ENCODE measurements around the gene GNAI2.

GNAI2 gene

DNA sequence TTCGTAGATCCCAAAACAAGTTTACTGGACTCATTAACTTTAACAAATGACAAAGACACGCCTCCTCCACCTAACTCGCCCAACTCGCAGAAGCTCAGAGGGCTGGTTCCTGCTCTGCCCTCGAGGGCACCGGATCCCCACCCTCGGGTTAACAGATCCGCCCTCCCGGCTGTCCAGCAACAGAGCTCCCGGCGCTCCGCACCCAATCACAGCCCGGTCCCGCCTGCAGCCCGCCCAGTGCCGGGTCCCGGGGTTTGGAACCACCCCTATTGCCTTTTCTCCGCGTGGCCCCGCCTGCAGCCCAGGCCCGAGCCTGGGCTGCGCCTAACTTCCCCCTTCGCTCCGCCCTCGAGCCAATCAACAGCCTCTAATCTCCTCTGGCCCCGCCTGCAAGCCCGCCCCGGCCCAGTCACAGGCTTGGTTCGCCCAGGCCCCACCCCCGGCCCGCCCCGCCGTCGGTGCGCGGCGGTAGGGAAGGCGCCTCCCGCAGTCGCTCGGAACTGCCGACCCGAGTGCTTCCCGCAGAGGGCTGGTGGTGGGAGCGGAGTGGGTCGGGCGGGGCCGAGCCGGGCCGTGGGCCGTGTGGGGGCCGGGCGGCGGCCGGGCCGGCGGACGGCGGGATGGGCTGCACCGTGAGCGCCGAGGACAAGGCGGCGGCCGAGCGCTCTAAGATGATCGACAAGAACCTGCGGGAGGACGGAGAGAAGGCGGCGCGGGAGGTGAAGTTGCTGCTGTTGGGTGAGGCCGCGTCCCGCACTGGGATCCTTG lies at the start of gene GNAI2:
Gene GNAI2, plus strand, starts transcription at position 489 of the 768 bp plus-strand sequence. Its CDS starts 132 bp downstream, at position 621.
- peak; percentile 98 for DNase-seq

DNA sequence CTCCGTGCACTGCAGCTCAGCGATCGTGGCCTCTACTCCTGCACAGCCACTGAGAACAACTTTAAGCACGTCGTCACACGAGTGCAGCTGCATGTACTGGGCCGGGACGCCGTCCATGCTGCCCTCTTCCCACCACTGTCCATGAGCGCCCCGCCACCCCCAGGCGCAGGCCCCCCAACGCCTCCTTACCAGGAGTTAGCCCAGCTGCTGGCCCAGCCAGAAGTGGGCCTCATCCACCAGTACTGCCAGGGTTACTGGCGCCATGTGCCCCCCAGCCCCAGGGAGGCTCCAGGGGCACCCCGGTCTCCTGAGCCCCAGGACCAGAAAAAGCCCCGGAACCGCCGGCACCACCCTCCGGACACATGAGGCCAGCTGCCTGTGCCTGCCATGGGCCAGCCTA lies 48.3 kb upstream of the GNAI2 start:
- DNase-seq: no peak

DNA sequence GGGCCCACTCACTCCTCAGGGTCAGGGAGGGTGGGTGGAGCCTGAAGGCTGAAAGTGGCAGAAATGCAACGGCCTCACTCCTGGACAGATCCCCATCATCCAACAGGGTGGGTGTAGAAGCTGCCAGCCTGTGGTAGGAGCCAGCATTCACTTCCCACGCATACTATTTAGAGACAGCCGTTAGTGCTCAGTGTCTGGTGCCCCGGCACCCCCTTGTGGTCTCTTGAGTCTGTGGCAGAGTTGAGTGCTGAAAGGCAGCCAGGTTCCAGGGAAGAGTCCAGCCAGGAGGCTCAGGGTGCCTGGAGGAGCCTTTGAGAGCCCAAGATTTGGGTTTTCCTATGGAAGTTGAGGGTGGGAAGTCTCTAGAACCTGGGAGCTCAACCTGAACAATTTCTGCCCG lies 46.7 kb upstream of the GNAI2 start:
- DNase-seq: peak; percentile 82

DNA sequence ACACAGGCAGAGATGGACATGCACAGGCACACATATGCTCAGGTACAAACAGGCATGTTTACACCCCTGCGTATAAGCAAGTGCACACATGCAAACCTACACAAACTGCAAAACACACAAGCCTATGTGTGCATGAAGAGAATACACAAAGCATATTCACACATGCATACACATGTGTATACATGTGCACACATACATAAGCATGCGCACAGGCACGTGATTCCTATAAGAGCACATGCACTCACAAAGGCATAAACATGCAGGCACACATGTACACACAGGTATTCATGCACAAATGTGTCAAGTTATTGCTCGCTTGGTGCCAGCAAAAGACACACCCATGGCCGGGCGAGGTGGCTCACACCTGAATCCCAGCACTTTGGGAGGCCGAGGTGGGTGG lies 46.0 kb upstream of the GNAI2 start:
- DNase-seq: no peak

DNA sequence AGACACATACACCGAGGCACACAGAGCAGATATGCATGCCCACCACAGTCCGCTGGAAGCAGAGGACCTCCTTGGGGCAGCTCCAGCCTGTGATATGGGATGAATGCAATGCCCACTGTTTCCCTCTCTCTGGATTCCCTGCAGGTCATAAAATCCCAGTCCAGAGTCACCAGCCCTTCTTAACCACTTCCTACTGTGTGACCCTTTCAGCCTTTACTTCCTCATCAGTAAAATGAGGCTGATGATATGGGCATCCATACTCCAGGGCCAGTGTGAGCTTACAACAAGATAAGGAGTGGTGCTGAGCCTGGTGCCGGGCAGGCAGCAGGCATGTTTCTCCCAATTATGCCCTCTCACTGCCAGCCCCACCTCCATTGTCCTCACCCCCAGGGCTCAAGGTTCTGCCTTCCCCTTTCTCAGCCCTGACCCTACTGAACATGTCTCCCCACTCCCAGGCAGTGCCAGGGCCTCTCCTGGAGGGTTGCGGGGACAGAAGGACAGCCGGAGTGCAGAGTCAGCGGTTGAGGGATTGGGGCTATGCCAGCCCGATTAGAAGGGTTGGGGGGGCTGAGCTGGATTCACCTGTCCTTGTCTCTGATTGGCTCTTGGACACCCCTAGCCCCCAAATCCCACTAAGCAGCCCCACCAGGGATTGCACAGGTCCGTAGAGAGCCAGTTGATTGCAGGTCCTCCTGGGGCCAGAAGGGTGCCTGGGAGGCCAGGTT lies 44.9 kb upstream of the GNAI2 start, which contains the start of gene GNAT1:
Gene GNAT1, plus strand, starts transcription at position 675 of the 725 bp plus-strand sequence. CDS start 116 bp downstream, outside the sequence.
- DNase-seq: no peak

DNA sequence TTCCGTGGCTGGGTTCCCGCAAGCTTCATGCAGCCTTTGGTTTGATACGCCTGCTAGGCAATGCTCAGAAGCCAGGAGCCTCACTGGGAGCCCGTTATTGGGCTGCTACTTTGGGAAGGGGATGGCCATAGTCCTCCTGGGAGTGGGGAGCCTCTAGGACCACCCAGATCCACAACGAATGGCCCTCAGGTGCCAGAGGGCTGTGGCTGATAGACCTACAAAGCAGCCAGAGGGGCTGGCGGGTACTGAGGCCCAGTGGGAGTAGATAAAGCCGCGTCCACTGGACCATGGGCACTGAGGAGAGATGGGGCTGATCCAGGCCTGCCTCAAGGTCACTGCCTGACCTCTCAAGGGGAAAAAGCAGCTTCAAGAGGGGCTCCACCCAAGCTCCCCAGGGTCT lies 43.9 kb upstream of the GNAI2 start:
- DNase-seq: no peak

DNA sequence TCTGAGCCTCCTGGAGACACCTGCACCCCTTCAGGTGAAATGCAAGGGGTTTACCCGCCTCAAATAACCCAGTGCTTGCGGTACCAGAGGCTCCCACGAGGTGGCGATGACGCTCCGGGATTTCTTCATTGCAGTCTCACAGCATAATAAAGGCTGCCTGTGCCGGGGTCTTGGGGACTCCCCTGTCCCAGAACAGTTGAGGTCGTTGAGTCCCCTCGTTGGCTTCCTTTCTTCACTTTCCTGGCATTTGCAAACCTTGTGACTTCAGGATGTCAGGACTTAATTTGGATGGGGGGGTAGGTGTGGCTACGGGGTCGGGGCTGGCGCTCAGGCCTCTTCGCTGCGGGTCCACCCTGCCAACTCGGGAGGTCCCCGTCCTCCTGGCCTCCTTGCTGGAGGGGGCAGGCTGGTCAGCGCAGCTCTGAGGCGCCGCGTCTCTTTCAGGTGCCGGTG lies 43.3 kb upstream of the GNAI2 start:
- DNase-seq: peak; percentile 49

DNA sequence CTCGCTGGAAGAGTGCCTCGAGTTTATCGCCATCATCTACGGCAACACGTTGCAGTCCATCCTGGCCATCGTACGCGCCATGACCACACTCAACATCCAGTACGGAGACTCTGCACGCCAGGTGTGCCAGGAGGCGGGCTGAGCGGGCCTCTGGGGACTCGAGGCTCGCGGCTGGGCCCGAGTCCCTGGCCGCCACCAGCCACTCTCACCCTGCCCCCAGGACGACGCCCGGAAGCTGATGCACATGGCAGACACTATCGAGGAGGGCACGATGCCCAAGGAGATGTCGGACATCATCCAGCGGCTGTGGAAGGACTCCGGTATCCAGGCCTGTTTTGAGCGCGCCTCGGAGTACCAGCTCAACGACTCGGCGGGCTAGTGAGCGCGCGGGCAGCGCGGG lies 42.7 kb upstream of the GNAI2 start:
- DNase-seq: no peak

DNA sequence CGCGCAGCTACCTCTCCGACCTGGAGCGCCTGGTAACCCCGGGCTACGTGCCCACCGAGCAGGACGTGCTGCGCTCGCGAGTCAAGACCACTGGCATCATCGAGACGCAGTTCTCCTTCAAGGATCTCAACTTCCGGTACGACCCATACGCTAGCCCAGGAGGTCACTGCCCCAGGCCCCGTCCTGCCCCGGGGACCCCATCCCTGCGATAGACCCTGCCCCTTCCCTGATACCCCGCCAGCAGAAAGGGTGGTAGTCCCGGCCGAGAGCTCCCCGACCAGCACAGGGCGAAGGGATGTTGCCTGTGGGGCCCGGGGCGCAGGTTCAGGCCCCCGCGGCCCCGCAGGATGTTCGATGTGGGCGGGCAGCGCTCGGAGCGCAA lies 42.3 kb upstream of the GNAI2 start:
- no peak for DNase-seq

DNA sequence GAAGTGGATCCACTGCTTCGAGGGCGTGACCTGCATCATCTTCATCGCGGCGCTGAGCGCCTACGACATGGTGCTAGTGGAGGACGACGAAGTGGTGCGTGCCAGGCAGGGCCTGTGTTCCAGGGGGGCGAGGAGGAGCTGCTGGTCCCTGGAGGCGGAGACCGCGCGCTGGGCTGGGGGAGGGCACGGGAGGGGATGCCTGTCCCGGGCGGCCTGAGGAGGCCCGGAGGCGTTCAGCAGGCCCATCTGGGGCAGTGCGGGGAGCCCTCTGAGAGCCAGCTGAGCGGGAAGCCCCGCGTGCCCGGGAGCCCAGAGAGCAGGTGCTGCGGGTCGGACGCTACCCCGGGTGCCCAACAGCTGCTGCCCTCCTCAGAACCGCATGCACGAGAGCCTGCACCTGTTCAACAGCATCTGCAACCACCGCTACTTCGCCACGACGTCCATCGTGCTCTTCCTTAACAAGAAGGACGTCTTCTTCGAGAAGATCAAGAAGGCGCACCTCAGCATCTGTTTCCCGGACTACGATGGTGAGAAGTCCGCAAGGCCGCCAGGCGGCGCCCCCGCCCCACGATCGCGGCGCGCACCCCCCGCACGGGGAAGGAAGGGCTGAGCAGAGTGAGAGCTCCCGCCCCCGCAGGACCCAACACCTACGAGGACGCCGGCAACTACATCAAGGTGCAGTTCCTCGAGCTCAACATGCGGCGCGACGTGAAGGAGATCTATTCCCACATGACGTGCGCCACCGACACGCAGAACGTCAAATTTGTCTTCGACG lies 41.7 kb upstream of the GNAI2 start:
- peak; percentile 46 for DNase-seq

DNA sequence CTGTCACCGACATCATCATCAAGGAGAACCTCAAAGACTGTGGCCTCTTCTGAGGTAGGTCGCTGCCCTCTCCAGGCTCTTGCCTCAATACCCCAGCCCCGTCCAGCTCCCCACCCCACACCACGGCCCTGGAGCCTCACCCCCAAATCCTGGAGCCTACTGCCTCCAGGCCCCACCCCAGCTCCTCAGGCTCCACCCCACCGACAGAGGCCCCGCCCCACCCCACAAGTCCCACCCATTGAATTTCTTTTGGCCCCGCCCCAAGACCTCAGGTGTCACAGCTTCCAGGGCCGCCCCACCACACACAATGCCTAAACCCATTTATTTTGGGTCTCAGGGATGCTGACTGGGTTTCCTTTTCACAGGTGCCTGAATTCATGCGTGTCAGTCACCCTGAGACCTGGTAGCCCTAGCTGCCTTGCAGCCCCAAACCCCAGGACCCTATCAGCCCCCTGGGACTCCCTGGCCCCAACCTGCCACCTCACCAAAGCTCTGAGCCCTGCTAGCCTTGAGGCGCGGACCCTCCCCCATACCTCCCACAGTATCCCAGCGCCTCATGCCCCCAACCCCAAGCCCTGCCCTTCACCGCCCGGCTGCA lies 41.0 kb upstream of the GNAI2 start:
- no peak for DNase-seq

DNA sequence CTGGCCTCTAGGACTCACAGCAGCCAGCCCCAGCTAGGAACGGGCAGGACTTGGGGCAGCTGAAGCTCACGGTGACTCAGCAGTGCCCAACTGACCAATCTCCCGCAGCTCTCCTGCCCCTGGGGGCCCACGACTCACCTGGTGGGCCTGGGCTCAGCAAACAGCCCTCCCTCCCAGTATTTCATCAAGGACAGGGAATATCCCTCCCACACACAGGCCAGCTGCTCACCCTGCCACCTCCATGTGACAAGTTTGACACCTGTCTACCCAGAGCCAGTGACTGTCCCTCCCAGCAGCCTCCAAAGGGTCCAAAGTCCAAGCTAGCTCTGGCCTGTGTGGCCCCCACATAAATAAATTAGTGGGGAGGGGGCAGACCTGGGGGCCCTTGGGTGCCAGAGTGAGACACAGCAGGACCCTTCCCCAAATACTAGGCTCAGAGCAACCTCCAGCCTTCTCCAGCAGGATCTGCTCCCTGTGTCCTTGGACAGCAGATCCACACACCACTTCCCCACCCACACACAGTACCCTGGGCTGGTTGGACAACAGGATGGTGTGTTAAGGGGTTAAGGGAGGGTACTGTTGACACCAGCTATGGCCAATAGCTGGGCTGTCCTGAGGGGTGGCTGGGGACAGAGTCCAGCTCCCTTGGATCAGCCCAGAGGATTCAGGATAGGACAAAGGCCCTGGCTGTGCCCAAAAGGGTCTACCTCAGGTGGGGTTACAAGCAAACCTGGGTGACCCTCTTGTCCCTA lies 40.3 kb upstream of the GNAI2 start:
- DNase-seq: no peak

DNA sequence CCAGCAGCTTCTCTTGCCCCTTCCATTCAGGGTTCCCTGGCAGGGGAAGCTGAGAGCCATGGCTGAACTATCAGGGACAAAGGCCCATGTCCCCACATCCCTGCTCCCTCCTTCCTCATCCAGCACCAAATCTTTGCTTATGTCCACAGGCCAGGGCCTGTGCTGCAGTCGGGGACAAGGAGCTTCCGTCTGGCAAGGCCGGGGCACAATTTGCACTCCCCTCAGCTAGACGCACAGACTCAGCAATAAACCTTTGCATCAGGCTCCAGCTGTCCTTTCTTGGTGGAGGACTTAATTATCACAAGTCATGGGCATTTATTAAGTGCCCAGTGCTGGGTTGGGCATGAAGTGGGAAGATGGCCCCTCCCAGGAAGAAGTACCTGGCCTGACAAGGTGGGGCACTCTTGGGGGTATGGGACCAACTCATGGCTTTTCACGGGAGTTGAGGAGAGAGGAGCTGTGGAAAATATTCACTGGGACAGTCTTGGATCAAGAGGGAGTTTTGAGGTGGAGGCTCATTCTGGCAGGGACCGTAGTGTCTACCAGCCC lies 39.7 kb upstream of the GNAI2 start:
- no peak for DNase-seq

DNA sequence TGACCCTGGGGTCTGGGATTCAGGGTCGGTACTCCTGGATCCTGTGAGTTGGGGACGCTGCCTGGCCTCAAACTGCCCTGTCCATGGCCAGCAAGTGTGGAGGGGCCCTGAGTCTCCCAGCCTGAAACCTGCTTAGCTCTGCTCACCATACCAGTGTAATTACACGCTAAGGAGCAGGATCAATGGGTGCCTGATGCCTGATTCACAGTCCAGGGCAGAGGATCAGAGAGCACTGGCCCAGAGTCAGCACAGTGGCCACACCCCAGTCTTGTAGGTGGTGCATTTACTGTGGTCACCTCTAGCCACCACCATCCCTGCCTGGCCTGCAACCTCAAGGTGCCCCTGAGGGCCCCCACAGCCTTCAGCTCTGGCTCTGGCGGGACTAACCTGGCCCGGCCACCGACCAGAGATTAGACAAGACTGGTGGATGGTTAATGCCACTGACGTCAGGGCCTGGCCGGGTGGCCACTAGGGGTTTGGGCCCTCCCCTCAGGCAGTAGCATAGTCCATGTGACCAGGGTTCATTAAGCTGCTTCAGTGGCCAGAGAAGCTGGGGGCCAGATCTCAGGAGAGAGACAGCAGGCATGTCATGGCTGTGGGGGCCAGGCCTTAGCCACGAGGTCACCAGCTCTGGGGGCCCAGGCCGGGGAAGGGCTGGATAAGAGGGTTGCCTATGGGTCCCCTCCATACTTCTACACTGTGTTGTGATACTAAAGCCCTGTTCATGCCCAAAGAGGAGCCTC lies 34.3 kb upstream of the GNAI2 start:
- DNase-seq: no peak

DNA sequence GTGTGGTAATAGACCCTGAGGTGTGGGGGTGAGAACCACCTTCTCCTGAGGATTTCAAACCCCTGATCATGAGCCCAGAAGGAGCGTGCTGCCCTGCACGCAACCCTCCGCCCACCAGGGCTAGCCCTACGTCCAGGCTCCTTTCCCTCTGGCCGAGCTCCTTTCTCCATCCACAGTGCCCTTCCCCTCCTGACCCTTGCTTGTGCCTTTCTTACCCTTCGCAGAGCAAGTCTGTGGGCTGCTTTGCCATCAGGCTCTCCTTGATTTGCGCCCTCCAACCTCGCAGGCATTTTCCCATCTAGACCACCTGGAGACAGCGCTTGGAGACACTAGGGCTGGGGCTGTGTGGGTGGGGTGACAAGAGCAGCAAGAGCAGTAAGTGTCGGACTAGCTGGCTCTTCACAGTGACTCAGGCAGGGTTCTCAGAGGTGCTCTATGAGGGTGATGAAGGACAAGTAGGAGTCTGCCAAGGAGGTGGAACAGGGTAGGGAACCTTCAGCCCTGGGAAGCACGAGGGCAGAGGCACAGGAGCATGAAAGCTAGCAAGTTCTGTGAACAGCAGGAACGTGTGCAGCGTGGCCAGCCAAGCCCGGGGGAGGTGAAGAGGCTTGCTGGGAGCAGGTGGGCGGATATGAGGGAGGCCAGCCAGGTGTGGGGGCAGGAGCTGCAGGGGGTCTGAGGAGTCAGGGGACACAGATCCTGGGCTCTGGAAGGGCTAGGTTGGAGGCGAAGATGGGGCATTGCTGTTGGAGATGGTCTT lies 33.5 kb upstream of the GNAI2 start:
- no peak for DNase-seq

DNA sequence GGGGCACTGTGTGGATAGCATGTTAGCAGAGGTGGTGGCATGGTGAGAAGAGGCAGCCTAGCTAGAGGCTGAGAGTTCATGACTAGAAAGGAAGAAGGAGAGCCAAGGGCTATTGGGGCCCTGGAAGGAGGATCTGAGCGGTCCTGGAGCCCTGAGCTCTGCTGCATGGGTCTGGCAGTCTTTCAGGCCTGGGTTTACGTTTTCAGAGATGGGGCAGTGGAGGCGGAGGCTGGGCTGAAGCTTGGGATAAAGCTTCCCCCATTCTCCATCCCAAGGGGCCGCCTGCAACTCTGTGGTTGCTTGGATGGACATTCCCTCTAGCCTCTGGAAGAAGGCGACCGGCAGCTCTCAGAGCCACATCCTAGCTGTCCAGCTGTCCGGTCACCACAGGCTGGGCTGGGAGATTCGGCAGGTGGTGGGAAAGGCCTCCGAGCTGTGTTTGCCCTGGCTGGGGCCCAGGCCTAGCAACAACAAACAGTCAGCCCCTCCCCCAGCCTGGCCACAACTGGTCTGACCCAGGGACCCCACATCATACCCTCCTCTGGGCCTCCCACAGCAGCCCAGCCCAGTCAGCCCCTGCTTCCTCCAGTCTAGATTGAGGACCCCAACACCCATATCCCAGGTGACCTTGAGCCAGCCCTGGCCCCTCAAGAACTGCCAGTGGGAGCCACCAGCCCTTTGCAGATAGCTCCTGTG lies 32.7 kb upstream of the GNAI2 start:
- no peak for DNase-seq

DNA sequence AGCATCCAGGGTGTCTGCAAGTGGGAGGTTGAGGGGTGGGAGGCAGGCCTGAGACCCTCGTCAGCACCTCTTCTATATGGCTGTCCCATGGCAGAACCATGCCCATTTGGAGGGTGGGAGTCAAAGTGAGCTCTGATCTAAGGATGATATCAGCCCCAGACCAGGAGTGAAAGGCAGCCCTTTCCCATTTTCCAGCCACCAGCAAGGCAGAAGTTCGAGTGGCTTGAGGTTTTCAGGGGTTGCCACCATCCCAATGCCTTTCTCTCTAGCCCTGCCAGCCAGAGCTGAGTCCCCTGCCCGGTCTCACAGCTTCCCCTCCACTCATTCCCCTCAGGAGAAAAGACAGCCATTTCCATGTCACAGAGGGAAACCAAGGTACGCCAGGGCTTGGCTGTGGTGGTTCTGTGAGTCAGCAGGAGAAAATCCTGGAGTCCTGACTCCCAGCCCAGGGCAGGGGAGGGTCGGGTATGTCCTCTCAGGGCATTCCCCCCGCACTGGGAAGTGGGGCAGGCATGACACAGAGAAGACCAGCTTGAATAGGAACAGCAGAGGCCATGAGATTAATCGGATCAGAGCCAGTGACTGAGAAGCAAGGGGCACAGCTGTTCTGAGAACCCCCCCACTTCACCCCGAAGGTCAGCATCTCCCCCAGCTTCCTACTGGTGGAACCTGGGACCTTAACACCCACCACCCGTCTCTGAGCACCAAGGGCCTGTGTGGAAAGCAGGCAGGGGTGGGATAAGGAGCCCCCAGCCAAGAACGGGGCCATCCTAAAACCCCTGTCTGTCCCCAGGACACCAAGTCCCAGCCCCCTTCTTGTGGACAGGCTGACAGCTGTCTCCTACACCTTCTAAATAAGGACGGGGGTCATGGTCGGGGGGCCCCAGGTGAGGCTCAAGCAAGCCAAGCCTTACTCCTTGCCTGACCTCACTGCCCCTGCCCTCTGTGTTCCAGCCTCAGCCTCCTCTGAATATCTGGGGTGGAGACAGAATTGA lies 31.9 kb upstream of the GNAI2 start:
- no peak for DNase-seq

DNA sequence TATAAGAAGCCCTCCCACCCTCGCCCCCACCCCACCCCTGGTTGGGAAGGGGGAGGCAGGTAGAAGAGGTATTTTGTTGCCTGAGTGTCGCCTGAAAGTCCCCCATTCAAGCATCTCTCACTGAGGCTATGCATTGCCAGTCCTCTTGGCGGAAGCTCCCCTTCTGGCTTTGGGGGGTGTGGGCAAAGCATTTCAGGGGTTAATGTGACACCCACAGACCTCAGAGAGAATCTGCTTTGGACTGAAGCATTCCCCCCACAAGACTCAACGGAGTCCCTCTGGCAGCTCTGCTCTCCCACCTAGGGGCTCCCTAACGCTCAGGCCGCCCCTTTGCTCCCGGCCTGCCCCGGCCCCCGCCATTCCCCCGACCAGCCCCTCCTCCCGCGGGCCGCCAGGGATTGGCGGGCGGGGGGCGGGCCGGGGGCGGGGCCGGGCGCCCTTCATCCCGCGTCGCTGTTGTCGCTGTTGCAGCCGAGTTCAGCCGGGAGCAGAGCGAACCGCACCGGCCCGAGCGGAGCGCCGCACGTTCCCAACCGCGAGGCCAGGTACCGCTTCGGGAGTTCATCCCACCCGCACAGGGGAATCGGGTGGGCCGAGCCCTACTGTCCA lies 31.1 kb upstream of the GNAI2 start, which contains the start of gene SLC38A3:
Gene SLC38A3, plus strand, starts transcription at position 468 of the 609 bp plus-strand sequence. CDS start 8,929 bp downstream, outside the sequence.
- DNase-seq: no peak

All from fibroblast of upper back skin (primary cell).